Hepatocyte (in vitro differentiated cells): ENCODE data around the gene ZSCAN5B. TPM values are rescaled to one million over a fixed set of nuclear protein-coding genes. Genes with fewer than 3 reads are reported as not detected.
"Not testable (repeated sequence)": the region's sequence is repeated elsewhere in the genome, so short reads cannot be mapped to it uniquely, and the experiment has no call there.

Source experiments
- DNase-seq: peaks from one replicate; pipeline ENCODE4 v3.0.0-alpha.2; 2016; ENCODE audit warnings: low spot score
- H2AFZ ChIP-seq: fragments of 200-600 bp; sonication (generic); 2 replicates; pipeline ENCODE4 v1.6.0; 2016; ENCODE audit warnings: antibody characterized with exemption, mild to moderate bottlenecking
- H3K27ac ChIP-seq: fragments of 200-600 bp; sonication (generic); 2 replicates; pipeline ENCODE4 v1.5.1; 2016; ENCODE audit warnings: mild to moderate bottlenecking
- H3K27me3 ChIP-seq: fragments of 200-600 bp; sonication (generic); 2 replicates; pipeline ENCODE4 v1.6.1; 2016
- H3K36me3 ChIP-seq: fragments of 200-600 bp; sonication (generic); replicated peaks from 2 replicates; pipeline ENCODE4 v1.5.1; 2016; ENCODE audit warnings: low read depth; ENCODE audit not compliant: insufficient read depth
- H3K4me1 ChIP-seq: fragments of 200-600 bp; sonication (generic); 2 replicates; pipeline ENCODE4 v1.5.1; 2016; ENCODE audit warnings: mild to moderate bottlenecking, moderate library complexity; ENCODE audit not compliant: insufficient read depth
- H3K4me2 ChIP-seq: fragments of 200-600 bp; sonication (generic); 2 replicates; pipeline ENCODE4 v1.6.0; 2016
- H3K4me3 ChIP-seq: fragments of 200-600 bp; sonication (generic); 2 replicates; pipeline ENCODE4 v1.5.1; 2016; ENCODE audit warnings: mild to moderate bottlenecking
- H3K79me2 ChIP-seq: fragments of 200-600 bp; sonication (generic); 2 replicates; pipeline ENCODE4 v1.6.0; 2017; ENCODE audit warnings: mild to moderate bottlenecking
- H3K9me2 ChIP-seq: fragments of 200-600 bp; sonication (generic); replicated peaks from 2 replicates; pipeline ENCODE4 v1.6.0; 2017; ENCODE audit warnings: mild to moderate bottlenecking; ENCODE audit not compliant: insufficient read depth
- H3K9me3 ChIP-seq: fragments of 200-600 bp; sonication (generic); 2 replicates; pipeline ENCODE4 v1.5.1; 2016; ENCODE audit warnings: low read depth, mild to moderate bottlenecking
- H4K20me1 ChIP-seq: fragments of 200-600 bp; sonication (generic); 2 replicates; pipeline ENCODE4 v1.6.0; 2016; ENCODE audit warnings: mild to moderate bottlenecking; ENCODE audit not compliant: insufficient read depth, poor library complexity, severe bottlenecking
- CTCF ChIP-seq: fragments of 200-600 bp; sonication (generic); IDR thresholded peaks from 2 replicates; pipeline ENCODE4 v1.5.1; 2016; ENCODE audit warnings: antibody characterized with exemption, mild to moderate bottlenecking; ENCODE audit not compliant: poor library complexity
- EZH2 ChIP-seq: fragments of 200-600 bp; sonication (generic); IDR thresholded peaks from 2 replicates; pipeline ENCODE4 v1.6.1; 2016; ENCODE audit warnings: antibody characterized with exemption, mild to moderate bottlenecking, borderline replicate concordance
- EZH2phosphoT487 ChIP-seq: fragments of 200-600 bp; sonication (generic); IDR thresholded peaks from one replicate; pipeline ENCODE4 v1.6.1; 2018; ENCODE audit warnings: antibody characterized with exemption, mild to moderate bottlenecking, low read depth, moderate library complexity; ENCODE audit not compliant: unreplicated experiment, severe bottlenecking
- WGBS: methylation state at CpG from one replicate; pipeline ENCODE4 v1.1.6; 2016; ENCODE audit warnings: low lambda C conversion rate; ENCODE audit errors: missing lambda C conversion rate; 5-methylcytosine and 5-hydroxymethylcytosine counted together
- polyA plus RNA-seq: library from polyadenylated mRNA; unstranded; fragments of >200 nt; fragmentation: Nextera tagmentation; extraction: Ambion mirVana; gene quantifications from 2 replicates; pipeline ENCODE4 v1.2.1, GENCODE V29; 2016
- total RNA-seq: library from RNA; depleted of rRNA; stranded (reverse); fragments of >200 nt; gene quantifications from 2 replicates; pipeline ENCODE4 v1.2.3, GENCODE V29; 2014

ZSCAN5B gene
- total and polyA plus RNA-seq, 2 experiments from 2014 or later = not detected

DNA sequence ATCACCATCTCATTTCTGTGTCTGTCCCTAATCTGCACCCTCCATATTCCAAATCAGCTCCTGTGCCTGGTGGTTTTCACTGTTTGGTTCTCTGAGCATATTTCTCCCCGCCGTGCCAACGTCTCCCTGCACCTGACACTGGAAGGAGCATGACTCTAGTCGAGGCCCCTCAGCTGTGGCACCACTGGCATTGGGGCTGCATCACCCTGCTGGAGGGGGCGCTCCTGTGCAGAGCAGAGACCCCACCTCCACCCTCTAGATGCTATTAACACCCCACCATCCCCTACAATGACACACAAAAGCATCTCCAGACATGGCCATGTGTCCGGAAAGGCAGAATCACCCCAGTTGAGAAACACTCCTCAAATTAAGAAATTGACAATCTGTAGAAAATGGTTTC is 25.3 kb upstream of the ZSCAN5B start:
- DNase-seq = no peak
- TF ChIP-seq EZH2 (no peak), EZH2phosphoT487 (no peak), CTCF (no peak)
- Histone ChIP-seq H3K27me3 (no peaks in the 10 kb centered on the region), H3K9me2 (no peaks in the 10 kb centered on the region), H2AFZ (no peak overlapping the region), H3K36me3 (no peaks in the 10 kb centered on the region), H3K4me1 (no peaks in the 10 kb centered on the region), H3K27ac (no peak overlapping the region), H3K4me2 (no peak overlapping the region), H3K4me3 (no peak overlapping the region), H3K9me3 (no peaks in the 10 kb centered on the region), H3K79me2 (no peaks in the 10 kb centered on the region), H4K20me1 (no peaks in the 10 kb centered on the region)
- WGBS = 85% methylated on average over 6 of the region's 6 CpGs

GRCh38 chr19:56221851-56222250 is 24.3 kb upstream of the ZSCAN5B start:
- H3K79me2 ChIP-seq = no peaks in the 10 kb centered on the region
- TF ChIP-seq EZH2 = no peak
- TF ChIP-seq CTCF = no peak
- TF ChIP-seq EZH2phosphoT487 = no peak

DNA sequence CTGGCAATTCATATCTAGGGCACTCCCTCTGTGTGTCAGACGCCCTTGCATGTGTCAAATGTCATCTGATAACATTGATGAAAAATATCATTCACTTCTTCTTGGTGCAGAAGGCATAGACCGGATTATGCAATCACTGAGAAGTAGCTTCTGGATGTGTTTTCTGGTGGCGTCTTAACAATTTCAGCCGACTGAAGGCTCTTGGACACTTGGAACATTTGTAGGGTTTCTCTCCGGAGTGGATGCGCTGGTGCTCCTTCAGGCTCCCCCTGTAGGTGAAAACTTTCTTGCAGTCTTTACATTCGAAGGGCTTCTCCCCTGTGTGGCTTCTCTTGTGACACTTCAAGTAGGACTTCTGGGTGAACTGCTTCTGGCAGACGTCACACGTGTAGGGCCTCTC is 23.9 kb upstream of the ZSCAN5B start:
- not testable (repeated sequence) for H3K9me3 ChIP-seq, H3K27me3 ChIP-seq, H3K4me3 ChIP-seq, H3K4me2 ChIP-seq, H2AFZ ChIP-seq, H3K79me2 ChIP-seq, H3K9me2 ChIP-seq, H4K20me1 ChIP-seq, H3K4me1 ChIP-seq, H3K36me3 ChIP-seq, H3K27ac ChIP-seq
- peak; percentile 19 for DNase-seq
- 58% methylated on average over 9 of the region's 9 CpGs for WGBS
- peak; percentile 25 for TF ChIP-seq CTCF

More at GRCh38 chr19:56221851-56222250, 24.3 kb upstream of the ZSCAN5B start:
- H3K9me2 ChIP-seq = no peaks in the 10 kb centered on the region
- WGBS = 91% methylated on average over 14 of the region's 14 CpGs
- H4K20me1 ChIP-seq = no peaks in the 10 kb centered on the region
- H3K27me3 ChIP-seq = no peaks in the 10 kb centered on the region
- no peak overlapping the region for H3K4me3 ChIP-seq
- no peak overlapping the region for H3K27ac ChIP-seq
- no peaks in the 10 kb centered on the region for H3K4me1 ChIP-seq
- no peaks in the 10 kb centered on the region for H3K36me3 ChIP-seq
- H3K4me2 ChIP-seq = no peak overlapping the region
- no peak overlapping the region for H2AFZ ChIP-seq
- no peaks in the 10 kb centered on the region for H3K9me3 ChIP-seq
- no peak for DNase-seq

- Histone ChIP-seq H3K9me3 (no peaks in the 10 kb centered on the region), H3K4me2 (no peak overlapping the region), H3K27ac (no peak overlapping the region), H3K36me3 (no peaks in the 10 kb centered on the region), H3K79me2 (no peaks in the 10 kb centered on the region), H4K20me1 (no peaks in the 10 kb centered on the region), H3K9me2 (no peaks in the 10 kb centered on the region), H3K4me1 (no peaks in the 10 kb centered on the region), H2AFZ (no peak overlapping the region), H3K27me3 (no peaks in the 10 kb centered on the region), H3K4me3 (no peak overlapping the region)
- WGBS = 94% methylated on average over 10 of the region's 10 CpGs
- TF ChIP-seq EZH2 = no peak
- no peak for DNase-seq
These were observed 21.4 kb upstream of the ZSCAN5B start for GRCh38 chr19:56218961-56219360.
